Ecto neural progenitor cell (in vitro differentiated cells): ENCODE measurements around the gene ALKBH8.
A peak's percentile ranks its signal among the peaks of the same experiment; 100 is the strongest.
"Not testable (repeated sequence)": the region's sequence is repeated elsewhere in the genome, so short reads cannot be mapped to it uniquely, and the experiment has no call there.

Source experiments
- DNase-seq: peaks from one replicate; pipeline ENCODE4 v3.0.0-alpha.2; 2018; ENCODE audit warnings: low spot score

The ALKBH8 gene

DNA sequence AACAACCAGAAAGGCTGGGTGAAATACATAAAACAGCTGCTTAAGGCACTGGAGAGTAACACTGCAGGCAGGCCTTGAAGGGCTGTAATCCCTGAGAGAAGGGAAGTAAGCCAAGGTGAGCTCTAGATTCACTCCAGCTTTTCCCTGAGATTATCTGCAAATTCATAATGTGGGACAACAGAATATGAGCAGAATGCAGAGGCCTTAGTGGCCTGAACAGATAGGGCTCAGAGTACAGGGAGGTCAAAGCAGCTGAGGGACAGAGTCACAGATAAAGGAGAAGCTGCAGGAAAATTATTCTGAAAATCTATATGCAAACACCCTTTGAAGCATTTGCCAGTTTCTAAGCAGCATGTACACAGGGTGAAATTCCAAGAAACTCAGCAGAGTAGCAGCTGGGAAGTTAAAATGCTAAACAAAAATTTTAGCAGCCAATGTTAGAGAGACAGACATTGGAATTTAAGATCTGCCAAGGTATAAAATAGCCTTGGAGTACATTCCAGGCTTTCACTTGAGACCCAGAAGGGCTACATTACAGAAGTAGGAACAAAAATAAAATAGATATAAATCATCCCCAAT lies 59.8 kb downstream of the ALKBH8 start:
- no peak for DNase-seq

DNA sequence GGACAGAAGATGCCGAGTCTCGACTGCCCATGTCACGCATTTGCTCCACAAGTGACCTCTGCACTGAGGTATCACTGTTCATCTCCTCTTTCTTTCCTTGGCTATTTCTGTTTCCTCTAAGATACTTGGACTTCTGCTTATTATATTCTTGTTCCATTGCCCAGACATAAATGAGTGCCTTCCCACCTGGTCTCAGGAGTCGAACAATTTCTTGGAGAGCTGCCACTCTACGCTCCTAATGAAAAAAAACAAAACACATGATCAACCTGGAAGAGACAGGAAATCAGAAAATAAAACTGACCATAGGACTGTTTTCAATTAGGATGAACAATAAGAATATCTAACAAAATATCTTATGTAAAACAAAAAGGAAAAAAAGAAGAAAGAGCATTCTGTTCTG lies 60.6 kb downstream of the ALKBH8 start:
- DNase-seq = no peak

DNA sequence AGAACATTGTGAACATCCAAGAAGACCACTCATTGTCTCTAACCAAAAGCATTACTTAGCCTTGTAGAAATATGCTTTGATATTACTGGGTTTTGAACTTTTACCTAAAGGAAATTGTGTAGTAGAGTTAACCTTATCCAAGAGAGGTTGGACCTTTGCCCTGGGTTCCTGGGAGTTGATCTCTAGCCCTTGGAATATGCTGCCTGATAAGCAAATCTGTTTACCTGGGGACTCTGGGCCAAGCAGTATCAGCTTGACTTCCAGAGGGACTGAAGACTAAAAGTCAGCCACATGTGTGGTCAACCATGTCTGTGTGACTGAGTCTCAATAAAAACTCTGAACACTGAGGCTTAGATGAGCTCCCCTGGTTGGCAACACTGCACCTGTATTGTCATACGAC lies 63.8 kb downstream of the ALKBH8 start:
- no peak for DNase-seq

DNA sequence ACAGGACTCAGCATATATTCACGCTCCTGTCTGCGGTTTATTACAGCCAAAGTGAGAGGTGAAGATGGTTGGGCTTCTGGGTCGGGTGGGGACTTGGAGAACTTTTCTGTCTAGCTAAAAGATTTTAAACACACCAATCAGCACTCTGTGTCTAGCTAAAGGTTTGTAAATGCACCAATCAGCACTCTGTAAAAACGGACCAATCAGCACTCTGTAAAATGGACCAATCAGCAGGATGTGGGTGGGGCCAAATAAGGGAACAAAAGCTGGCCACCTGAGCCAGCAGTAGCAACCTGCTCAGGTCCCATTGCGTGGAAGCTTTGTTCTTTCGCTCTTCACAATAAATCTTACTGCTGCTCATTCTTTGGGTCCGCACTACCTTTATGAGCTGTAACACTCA lies 68.2 kb downstream of the ALKBH8 start:
- DNase-seq = not testable (repeated sequence)

DNA sequence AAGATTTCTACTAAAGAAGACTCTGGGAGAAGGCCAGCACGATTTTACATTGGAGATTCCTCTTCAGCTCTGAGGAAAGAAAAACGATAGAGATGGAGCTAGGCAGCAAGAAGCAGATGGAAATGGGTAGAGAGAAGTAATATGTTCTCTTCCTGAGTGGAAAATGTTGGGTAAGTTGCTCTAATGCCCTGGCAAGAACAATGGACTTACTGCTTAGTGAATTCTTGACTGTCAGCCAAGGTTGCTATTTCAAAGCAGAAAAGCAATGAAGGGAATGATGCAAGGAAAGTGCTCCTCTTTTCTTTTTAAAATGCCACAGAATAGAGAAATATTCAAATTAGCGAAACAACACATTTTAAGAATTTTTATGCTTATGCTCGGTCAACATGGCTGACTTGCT lies 69.5 kb downstream of the ALKBH8 start:
- DNase-seq = no peak

DNA sequence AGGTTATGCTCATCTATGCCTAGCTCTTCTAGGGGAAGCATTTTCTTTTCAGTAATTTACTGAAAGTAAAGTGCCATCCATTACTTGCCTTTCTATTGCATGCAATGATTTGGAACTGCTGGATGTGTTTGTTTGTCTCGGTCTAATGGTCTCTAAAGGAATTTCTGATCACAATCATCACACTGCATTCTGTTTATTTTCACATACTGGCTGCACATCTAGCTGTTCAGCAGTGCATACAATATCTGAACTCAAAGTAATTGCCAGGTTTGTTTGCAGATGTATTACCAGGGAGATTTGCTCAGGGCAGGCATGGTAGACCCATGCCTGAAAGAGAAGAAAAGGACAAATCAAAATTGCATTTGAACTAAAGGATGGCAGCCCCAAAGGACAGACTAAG lies 71.5 kb downstream of the ALKBH8 start:
- no peak for DNase-seq

DNA sequence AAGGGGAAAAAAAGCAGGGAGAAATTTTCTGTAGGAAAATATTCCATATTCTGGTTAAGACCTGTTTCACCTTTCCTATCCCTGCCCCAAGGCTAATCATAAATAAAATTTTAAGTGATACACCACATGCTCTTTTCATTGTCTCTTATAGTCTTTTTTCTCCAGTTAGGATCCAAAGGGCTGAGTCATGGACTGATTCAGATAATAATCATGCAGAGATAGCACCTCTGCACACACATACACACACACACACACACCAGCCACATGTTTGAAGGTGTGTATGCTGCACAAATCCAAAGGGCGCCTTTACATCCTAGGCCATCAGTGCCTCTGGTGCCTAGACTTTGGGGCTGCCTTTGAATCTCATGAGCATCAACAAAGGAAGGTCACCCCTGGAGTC lies 72.4 kb downstream of the ALKBH8 start:
- no peak for DNase-seq

DNA sequence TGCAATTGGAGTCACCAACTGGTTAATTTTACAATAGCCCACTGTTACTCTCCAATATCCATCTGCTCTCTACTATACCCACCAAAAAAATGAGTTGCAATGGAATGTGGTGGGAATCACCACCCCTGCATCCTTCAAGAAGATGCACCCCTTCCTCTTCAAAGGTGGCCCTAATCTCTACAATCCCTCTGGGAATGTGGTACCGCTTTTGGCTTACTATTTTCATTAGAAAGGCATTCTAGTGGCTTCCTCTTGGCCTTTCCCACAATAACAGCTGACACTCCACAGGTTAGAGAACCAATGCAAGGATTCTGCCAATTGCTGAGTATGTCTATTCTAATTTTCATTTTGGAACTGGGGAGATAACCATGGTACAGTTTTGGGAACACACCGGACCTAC lies 74.7 kb downstream of the ALKBH8 start:
- DNase-seq = no peak

DNA sequence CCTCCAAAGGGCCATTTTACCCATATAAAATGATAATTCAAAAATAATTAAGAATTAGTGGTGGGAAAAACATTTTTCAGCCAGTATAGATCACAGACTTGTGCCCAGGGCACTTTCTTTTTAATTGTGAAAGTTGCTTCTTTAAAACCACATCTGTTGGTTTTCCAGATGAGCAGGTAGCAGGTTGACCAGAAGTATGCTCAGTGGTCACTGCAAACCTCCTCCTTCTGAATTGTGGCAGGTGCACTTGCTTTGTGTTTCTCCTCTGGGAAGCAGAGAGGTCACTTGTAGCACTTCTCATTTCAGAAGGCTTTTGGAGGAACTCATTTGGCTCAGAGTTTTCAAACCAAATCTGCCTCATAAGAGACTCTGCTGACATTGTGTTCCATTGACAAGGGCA lies 83.3 kb downstream of the ALKBH8 start:
- no peak for DNase-seq

DNA sequence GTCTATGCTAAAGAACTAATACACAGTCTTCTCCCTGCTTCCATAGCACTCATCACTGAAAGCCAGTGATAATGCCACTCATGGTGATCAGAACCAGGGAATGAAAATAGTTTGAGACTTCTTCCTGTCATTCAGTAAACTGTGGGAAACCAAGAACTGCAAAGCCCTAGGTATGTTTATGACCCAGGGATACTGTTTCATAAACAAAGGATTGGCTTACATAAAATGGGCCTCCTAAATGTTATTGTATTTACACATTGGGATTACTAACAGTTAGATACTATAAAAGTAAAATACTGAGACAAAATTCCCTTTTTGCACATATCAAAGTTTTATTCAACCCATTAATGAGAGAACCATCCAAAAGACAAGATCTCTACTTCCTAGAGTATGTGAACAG lies 86.6 kb downstream of the ALKBH8 start:
- no peak for DNase-seq

DNA sequence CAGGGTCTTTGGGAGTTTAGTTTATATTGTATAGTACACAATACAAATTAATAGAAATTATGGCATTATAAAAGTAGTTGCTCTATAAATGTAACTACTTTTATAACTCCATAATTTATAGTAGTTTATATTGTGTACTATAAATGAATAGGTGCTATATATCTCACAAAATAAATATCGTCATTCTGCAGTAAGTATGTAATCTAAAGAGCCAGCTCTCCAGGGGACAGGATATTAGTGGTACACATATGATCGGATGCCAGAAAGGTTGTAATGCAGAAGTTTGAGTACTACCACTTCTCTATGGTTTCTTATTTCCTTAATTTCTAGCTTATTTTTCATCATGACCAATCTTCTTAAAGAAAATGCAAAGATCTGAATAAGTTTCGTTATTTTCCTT lies 87.7 kb downstream of the ALKBH8 start:
- no peak for DNase-seq

DNA sequence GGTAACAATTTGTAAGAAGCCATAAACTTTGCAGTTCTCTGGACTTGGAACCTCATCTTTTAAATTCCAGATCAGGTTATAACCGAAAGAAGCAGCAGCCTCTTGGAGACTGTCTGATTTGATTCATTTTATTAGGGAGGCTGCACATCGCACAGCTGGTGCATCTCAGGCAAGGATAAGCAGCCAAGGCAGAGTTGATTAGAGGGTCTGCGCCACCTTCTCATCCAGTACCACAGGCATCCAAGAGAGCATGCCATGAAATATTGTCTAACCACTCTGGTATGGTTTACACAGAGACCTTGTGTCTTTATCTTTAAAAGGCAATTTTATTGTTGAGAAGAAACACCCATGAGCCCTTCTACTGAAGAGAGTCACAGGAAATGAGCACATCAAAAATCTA lies 91.7 kb downstream of the ALKBH8 start:
- no peak for DNase-seq

DNA sequence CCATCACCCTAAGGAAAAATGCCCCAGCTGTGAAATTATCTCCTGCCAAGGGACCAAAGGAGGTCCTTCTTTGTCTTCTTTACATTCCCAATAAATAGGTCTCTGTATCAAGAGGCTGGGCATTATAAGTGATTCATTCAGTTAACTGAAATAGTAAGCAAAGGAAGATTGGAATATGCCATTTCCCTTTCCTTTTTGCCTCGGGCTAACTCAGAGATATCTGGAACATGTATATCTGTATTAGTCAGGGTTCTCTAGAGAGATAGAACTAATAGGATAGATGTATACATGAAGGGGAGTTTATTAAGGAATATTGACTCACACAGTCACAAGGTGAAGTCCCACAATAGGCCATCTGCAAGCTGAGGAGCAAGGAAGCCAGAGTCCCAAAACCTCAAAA lies 92.6 kb downstream of the ALKBH8 start:
- no peak for DNase-seq

DNA sequence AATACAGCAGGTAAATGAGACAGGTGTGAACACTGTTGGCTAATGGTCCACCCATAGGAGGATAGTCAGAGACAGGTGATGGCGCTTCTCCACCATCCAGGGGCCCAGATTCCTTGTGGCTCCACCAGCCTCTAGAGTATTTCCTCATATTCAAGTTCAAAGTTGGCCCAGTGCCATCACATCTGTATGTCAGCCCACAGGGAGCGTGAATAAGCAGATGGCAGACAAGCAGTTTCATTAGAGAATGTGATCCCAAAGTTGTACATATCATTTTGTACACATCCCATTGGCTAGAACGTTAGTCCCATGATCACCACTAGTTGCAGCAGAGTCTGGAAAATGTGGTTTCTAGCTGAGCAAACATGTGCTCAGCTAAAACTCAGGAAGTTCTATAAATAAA lies 96.9 kb downstream of the ALKBH8 start:
- DNase-seq = no peak

DNA sequence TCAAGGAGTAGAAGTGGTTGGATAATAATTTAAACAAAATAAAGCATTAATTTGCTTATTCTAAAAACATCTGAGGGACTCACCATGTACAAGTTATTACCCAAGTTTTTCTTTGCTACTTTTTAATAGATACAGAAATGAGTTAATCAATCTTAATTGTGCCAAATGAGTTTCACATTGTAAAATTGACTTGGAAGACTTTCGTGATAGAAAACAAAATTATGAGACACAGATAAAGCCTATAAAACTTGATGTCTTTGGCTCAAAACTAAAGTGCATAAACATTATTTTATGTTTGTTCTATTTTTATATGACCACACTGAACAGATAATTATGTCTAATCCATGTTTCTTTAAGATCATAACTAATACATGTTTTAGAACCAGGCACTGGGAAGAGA lies 97.8 kb downstream of the ALKBH8 start:
- no peak for DNase-seq

DNA sequence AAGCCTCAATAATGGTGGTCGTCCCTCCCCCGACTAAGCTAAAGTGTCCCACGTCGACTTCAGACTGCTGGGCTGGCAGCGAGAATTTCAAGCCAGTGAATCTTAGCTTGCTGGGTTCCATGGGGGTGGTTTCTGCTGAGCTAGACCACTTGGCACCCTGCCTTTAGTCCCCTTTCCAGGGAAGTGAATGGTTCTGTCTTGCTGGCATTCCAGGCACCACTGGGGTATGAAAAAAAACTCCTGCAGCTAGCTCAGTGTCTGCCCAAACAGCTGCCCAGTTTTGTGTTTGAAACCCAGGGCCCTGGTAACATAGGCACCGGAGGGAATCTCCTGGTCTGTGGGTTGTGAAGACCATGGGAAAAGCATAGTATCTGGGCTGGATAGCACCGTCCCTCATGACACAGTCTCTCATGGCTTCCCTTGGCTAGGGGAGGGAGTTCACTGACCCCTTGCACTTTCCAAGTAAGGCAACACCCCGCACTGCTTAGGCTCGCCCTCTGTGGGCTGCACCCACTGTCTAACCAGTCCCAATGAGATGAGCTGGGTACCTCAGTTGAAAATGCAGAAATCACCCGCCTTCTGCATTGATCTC lies 99.2 kb downstream of the ALKBH8 start:
- DNase-seq = not testable (repeated sequence)

DNA sequence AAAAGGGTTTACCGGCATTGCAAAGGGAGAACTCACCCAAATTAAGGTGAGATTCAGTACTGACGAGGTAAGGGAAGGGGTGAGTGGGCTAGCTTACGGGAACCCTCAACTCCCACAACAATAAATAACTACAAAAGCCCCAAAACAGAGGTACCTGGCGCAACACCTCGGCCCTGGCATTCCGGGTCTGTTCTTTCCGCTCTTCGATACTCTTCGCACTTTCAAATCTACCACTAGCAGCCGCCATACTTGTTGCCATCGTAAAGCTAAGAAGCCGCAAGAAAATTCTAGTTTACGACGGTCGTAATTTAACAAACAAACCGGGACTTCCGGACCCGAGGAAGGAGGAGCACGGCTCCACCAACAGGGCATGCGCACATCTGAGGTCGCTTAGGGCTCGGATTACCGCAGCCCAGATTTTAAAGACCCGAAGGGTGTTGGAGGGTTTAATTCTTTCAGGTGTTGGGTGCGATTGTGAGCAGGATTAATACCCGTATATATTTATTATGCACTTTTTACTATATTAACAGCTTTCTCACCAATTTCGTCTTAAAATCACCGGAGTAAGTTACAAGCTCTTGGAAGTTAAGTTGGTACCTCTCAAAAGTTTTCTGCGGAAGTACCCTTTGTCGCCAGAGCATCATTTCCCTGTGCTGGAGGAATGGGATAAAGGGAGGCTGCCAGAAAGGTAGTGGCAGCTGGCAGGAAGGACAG lies 107.8 kb downstream of the ALKBH8 start, which contains the start of gene CWF19L2:
CWF19L2 (minus strand) TSS at position 268 of the 714 bp plus-strand sequence; CDS start at position 259, 9 bp downstream.
- DNase-seq = peak; percentile 87

DNA sequence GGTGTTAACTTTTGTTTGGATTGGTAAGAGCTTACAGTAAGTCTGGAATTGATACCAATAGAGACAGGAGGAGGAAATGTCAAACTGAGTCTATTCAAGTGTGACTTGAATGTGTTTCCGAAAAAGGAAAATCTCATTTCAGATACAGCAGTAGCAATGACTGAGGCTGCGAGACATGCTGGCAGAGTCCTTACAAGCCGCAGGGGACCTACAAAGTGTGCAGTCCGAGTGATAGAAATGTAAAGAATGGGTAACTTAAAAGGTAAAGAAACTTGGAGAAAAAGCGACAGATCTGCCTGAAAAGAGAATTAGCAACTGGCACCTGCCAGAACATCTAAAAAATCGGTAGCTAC lies 108.4 kb downstream of the ALKBH8 start:
- no peak for DNase-seq

DNA sequence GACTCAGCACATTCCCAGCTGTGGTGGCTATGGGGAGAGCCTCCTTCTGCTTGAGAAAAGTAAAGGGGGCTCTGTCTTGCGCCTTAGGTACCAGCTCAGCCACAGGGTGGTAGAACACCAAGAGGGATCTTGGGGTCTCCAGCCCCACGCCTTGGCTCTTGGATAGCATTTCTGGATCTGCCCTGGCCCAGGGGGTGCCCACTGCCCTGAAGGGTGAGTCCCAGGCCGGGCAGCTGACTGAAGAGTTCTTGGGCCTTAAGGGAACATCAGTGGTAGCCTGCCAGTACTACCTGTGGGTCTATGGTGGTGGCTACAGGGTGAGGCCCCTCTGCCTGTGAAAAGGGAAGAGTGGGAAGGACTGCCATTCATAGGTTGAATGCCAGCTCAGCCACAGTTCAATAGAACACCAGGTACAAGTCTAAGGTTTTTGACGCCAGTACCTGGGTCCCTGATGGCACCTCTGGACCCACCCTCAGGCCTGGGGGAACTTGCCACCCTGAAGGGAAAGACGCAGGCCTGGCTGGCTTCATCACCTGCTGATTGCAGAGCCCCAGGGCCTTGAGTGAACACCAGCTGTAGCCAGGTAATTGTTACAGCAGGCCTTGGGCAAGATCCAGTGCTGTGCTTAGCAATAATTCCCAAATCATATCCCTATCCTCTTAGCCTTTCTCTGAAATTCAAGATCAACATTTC lies 111.8 kb downstream of the ALKBH8 start:
- DNase-seq = no peak
